ENCODE measurements around the gene FCER1G. TPM values are rescaled to one million over a fixed set of nuclear protein-coding genes. Genes with fewer than 3 reads are reported as not detected.

FCER1G gene
- total and polyA plus RNA-seq, 2 of the 4 experiments (the other 2 are of a cell fraction): 0.44 TPM; not detected in 1

DNA sequence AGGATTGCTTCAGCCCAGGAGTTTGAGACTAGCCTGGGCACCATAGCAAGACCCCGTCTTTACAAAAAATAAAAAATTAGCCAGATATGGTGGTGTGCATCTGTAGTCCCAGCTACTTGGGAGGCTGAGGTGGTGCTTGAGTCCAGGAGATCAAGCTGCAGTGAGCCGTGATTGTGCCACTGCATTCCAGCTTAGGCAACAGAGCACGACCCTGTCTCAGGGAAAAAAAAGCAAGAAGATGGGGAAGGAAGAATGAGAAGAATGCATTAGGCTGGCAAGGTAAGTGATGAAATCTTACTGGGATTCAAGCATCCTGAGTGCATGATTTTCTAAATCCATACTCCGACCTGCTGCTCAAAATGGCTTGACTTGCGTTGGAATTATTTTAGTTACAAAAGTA, 50.2 kb downstream of the FCER1G start:
- intact Hi-C loops (cut with micrococcal nuclease): no loop called here
- H3K79me1 ChIP-seq (ENCODE audit: low read depth in 1 of 2, low read length in 2 of 2): no peaks in the 10 kb centered on the region
- H3K18ac ChIP-seq (ENCODE audit: low read depth, low read length): no peak overlapping the region
- BruUV-seq (replicated peaks): no TSS peak
- H2BK120ac ChIP-seq (ENCODE audit: low read depth, low read length): no peak overlapping the region
- H3K27me3 ChIP-seq (ENCODE audit: control insufficient read depth, insufficient read depth, low read length): peaks cover 16% of the 10 kb centered on the region
- 44% methylated on average over 2 of the region's 5 CpGs; no CpG with 5 or more reads in 1 of the 2 experiments for WGBS, 2 experiments (ENCODE audit: extremely low coverage in 2 of 2, insufficient read length in 1 of 2)
- dilution Hi-C loops (cut with HindIII; ENCODE audit: low sequenced_read_pairs, unreplicated experiment): no loop called here
- POLR2A ChIA-PET (ENCODE audit: unreplicated experiment): no interaction called here
- no peak overlapping the region for H3K4me2 ChIP-seq (ENCODE audit: low read depth, low read length)
- H3K4me1 ChIP-seq (ENCODE audit: control insufficient read depth, insufficient read depth, low read length): no peaks in the 10 kb centered on the region
- no peaks in the 10 kb centered on the region for H3K9me3 ChIP-seq (ENCODE audit: control insufficient read depth, insufficient read depth, low read length)
- no peak overlapping the region for H2BK15ac ChIP-seq (ENCODE audit: low read depth, low read length)
- no peak overlapping the region for H3K56ac ChIP-seq (ENCODE audit: extremely low read depth, insufficient read depth, low read length)
- no peak overlapping the region for H4K5ac ChIP-seq (ENCODE audit: low read depth, low read length)
- H3K23ac ChIP-seq (ENCODE audit: low read depth, low read length): no peak overlapping the region
- H3K14ac ChIP-seq (replicated peaks; ENCODE audit: low read depth, low read length): no peak overlapping the region
- no peak overlapping the region for H3K4me3 ChIP-seq (ENCODE audit: insufficient read depth, low read depth, low read length)
- H2AK9ac ChIP-seq (replicated peaks; ENCODE audit: low read depth, low read length, poor library complexity): no peak overlapping the region
- H3K27ac ChIP-seq (ENCODE audit: insufficient read depth, low read length): no peak overlapping the region
- no peak overlapping the region for H3K4ac ChIP-seq (ENCODE audit: low read depth, low read length)
- CTCF ChIA-PET: no interaction called here
- no peak overlapping the region for H2AFZ ChIP-seq (replicated peaks; ENCODE audit: low read length, poor library complexity)
- no peak overlapping the region for H3K9ac ChIP-seq (ENCODE audit: low read depth, low read length)
- H2AK5ac ChIP-seq (ENCODE audit: low read depth, low read length): no peak overlapping the region
- H3K9me1 ChIP-seq (ENCODE audit: insufficient read depth, low read length): no peaks in the 10 kb centered on the region
- no peaks in the 10 kb centered on the region for H3K36me3 ChIP-seq (ENCODE audit: control insufficient read depth, insufficient read depth, low read length)
- ATAC-seq (ENCODE audit: low read depth): no peak
- TF ChIP-seq POLR2A (IDR thresholded peaks at IDR 0.05; ENCODE audit: low read depth, low read length) (no peak), FOS (IDR thresholded peaks at IDR 0.05; ENCODE audit: low read depth, low read length) (no peak), CEBPB (IDR thresholded peaks at IDR 0.05; ENCODE audit: low read depth, low read length) (no peak), MAFK (IDR thresholded peaks at IDR 0.05; ENCODE audit: low read depth, low read length) (no peak), RCOR1 (IDR thresholded peaks at IDR 0.05; ENCODE audit: insufficient replicate concordance, low read length) (no peak), MAZ (IDR thresholded peaks at IDR 0.05; ENCODE audit: borderline replicate concordance, low read depth, low read length) (no peak), NFE2L2 (IDR thresholded peaks at IDR 0.05; ENCODE audit: low read depth, low read length) (no peak), CTCF (conservative IDR thresholded peaks at IDR 0.05; ENCODE audit: low read depth, low read length) (no peak), BHLHE40 (IDR thresholded peaks at IDR 0.05; ENCODE audit: low read depth, low read length) (no peak), MXI1 (IDR thresholded peaks at IDR 0.05; ENCODE audit: borderline replicate concordance, low read depth, low read length) (no peak), SMC3 (IDR thresholded peaks at IDR 0.05; ENCODE audit: low read depth, low read length) (no peak), RFX5 (IDR thresholded peaks at IDR 0.05; ENCODE audit: low read depth, low read length) (no peak), RAD21 (IDR thresholded peaks at IDR 0.05; ENCODE audit: low read length) (no peak), ELK1 (IDR thresholded peaks at IDR 0.05; ENCODE audit: borderline replicate concordance, low read depth, low read length) (no peak), CHD1 (IDR thresholded peaks at IDR 0.05; ENCODE audit: low read depth, low read length) (no peak)
- TF ChIP-seq, protein P1, sequence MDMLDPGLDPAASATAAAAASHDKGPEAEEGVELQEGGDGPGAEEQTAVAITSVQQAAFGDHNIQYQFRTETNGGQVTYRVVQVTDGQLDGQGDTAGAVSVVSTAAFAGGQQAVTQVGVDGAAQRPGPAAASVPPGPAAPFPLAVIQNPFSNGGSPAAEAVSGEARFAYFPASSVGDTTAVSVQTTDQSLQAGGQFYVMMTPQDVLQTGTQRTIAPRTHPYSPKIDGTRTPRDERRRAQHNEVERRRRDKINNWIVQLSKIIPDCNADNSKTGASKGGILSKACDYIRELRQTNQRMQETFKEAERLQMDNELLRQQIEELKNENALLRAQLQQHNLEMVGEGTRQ (IDR thresholded peaks at IDR 0.05; ENCODE audit: low read depth, low read length): no peak
- no peak for DNase-seq
- H4K91ac ChIP-seq (ENCODE audit: insufficient read depth, low read depth, low read length): no peak overlapping the region
- no peak overlapping the region for H4K8ac ChIP-seq (ENCODE audit: low read depth in 2 of 2, low read length in 2 of 2)
- H4K20me1 ChIP-seq (ENCODE audit: insufficient read depth, low read length): no peaks in the 10 kb centered on the region
- H2BK20ac ChIP-seq (ENCODE audit: low read depth, low read length): no peak overlapping the region
- in situ Hi-C loops (cut with MboI; ENCODE audit: low sequenced_read_pairs): no loop called here
- no peak overlapping the region for H2BK5ac ChIP-seq (ENCODE audit: low read depth, low read length, poor library complexity, severe bottlenecking)

Data from IMR-90 (cell line).